GM12878 (cell line): Measurements from ENCODE around the gene SLC2A3. TPM values are rescaled to one million over a fixed set of nuclear protein-coding genes. Genes with fewer than 3 reads are reported as not detected.

Experiments
- ATAC-seq: fragments of 200-7000 bp; cut with Tn5 transposase; 3 replicates; pipeline ENCODE4 v1.9.1; 2020; ENCODE audit warnings: mild to moderate bottlenecking, moderate library complexity
- BruUV-seq: library from RNA; stranded (reverse); fragments of 400-500 nt; replicated peaks from 2 replicates; lab custom pipeline; 2021; lab: Mats Ljungman, UMichigan
- CTCF ChIA-PET: fragments of 300-600 bp; sonication (Branson Sonifier 250); formaldehyde crosslinking; extraction: SDS; loops from one replicate; lab custom pipeline; 2021; ENCODE audit warnings: inconsistent platforms; lab: Yijun Ruan, JAX
- POLR2A ChIA-PET: fragments of 350-600 bp; formaldehyde crosslinking; extraction: SDS; loops from one replicate; lab custom pipeline; 2021; ENCODE audit warnings: inconsistent platforms; lab: Charles Lee
- RAD21 ChIA-PET: fragments of 300-600 bp; sonication (Branson Sonifier 250); formaldehyde crosslinking; loops from one replicate; lab custom pipeline; 2023; ENCODE audit warnings: antibody characterized with exemption; ENCODE audit not compliant: unreplicated experiment; lab: Charles Lee
- SMC1A ChIA-PET: fragments of 300-600 bp; sonication (Branson Sonifier 250); formaldehyde crosslinking; loops from one replicate; lab custom pipeline; 2023; ENCODE audit not compliant: unreplicated experiment, uncharacterized antibody; lab: Charles Lee
- DNase-seq: peaks from one replicate; pipeline ENCODE4 v3.0.0-alpha.2; 2011; ENCODE audit warnings: low read depth, low spot score
- FAIRE-seq: peaks from 3 replicates; lab custom pipeline; 2011; peaks lifted over from hg19 to GRCh38; lab: Jason Lieb, UNC
- H2AFZ ChIP-seq: 2 replicates; pipeline ENCODE4 v1.6.0; 2011; ENCODE audit warnings: low read depth, low read length, control low read depth; ENCODE audit not compliant: control insufficient read depth
- H3K27ac ChIP-seq: 2 replicates; pipeline ENCODE4 v1.5.1; 2011; ENCODE audit warnings: control low read depth; ENCODE audit not compliant: control insufficient read depth, insufficient read depth
- H3K27me3 ChIP-seq, 2 experiments: replicated peaks in 1 of 2; 2 replicates each; pipeline versions ENCODE4 v1.6.0 to v1.6.1; 2011; ENCODE audit warnings: low read length in 1 of 2; ENCODE audit not compliant: control insufficient read depth in 2 of 2, insufficient read depth in 2 of 2
- H3K36me3 ChIP-seq, 2 experiments: 2 replicates each; pipeline ENCODE4 v1.5.1; 2011; ENCODE audit warnings: low read length in 1 of 2; ENCODE audit not compliant: control insufficient read depth in 2 of 2, insufficient read depth in 2 of 2
- H3K4me1 ChIP-seq: 2 replicates; pipeline ENCODE4 v1.6.1; 2011; ENCODE audit warnings: mild to moderate bottlenecking, low read length, moderate library complexity, mixed read lengths; ENCODE audit not compliant: control insufficient read depth, insufficient read depth
- H3K4me2 ChIP-seq: 2 replicates; pipeline ENCODE4 v1.6.0; 2011; ENCODE audit warnings: control low read depth; ENCODE audit not compliant: control insufficient read depth, insufficient read depth
- H3K4me3 ChIP-seq: fragments of 200-600 bp; sonication (generic); 2 replicates; pipeline ENCODE4 v1.5.1; 2016
- H3K79me2 ChIP-seq: 2 replicates; pipeline ENCODE4 v1.6.0; 2011; ENCODE audit warnings: low read length; ENCODE audit not compliant: control insufficient read depth, insufficient read depth
- H3K9ac ChIP-seq: 2 replicates; pipeline ENCODE4 v1.8.0; 2011; ENCODE audit warnings: low read length, control low read depth, mixed read lengths; ENCODE audit not compliant: control insufficient read depth, insufficient read depth
- H3K9me3 ChIP-seq: replicated peaks from 3 replicates; pipeline ENCODE4 v1.5.1; 2011; ENCODE audit warnings: mild to moderate bottlenecking, low read length; ENCODE audit not compliant: control insufficient read depth, insufficient read depth
- H4K20me1 ChIP-seq: 2 replicates; pipeline ENCODE4 v1.6.0; 2011; ENCODE audit not compliant: control insufficient read depth, insufficient read depth
- BRCA1 ChIP-seq: IDR thresholded peaks from 2 replicates; pipeline ENCODE4 v1.6.1; 2011; ENCODE audit warnings: low read depth, low read length, improper control_type of control experiment
- EED ChIP-seq: sonication (generic); IDR thresholded peaks from 2 replicates; pipeline ENCODE4 v1.6.1; 2016; ENCODE audit warnings: antibody characterized with exemption, low read depth
- EP300 ChIP-seq, 2 experiments: fragments of 150-350 bp in 1 of 2; IDR thresholded peaks; 2 replicates each; pipeline ENCODE4 v1.6.1; 2011 to 2012; ENCODE audit warnings: low read depth in 2 of 2, low read length in 2 of 2, borderline replicate concordance in 1 of 2, improper control_type of control experiment in 1 of 2, inconsistent platforms in 1 of 2; ENCODE audit not compliant: control insufficient read depth in 1 of 2
- HDAC2 ChIP-seq: fragments of 200-600 bp; sonication (generic); IDR thresholded peaks from 2 replicates; pipeline ENCODE4 v1.6.1; 2017
- PAX5 ChIP-seq: IDR thresholded peaks from 2 replicates; pipeline ENCODE4 v1.6.1; 2011; ENCODE audit warnings: low read depth, low read length, borderline replicate concordance
- SUZ12 ChIP-seq: fragments of 200-600 bp; sonication (generic); IDR thresholded peaks from one replicate; pipeline ENCODE4 v1.6.1; 2018; ENCODE audit warnings: antibody characterized with exemption, mild to moderate bottlenecking; ENCODE audit not compliant: unreplicated experiment
- WGBS: methylation state at CpG from one replicate; pipeline ENCODE4 v1.1.6; 2016; ENCODE audit warnings: low lambda C conversion rate; ENCODE audit not compliant: insufficient replicate concordance, insufficient coverage; ENCODE audit errors: missing lambda C conversion rate; 5-methylcytosine and 5-hydroxymethylcytosine counted together
- in situ Hi-C: fragments of 300-500 bp; cut with MboI; formaldehyde crosslinking; loops from 9 replicates; pipeline ENCODE4 v1.14.3; 2018; ENCODE audit warnings: mixed read lengths
- intact Hi-C: fragments of 100-400 bp; cut with micrococcal nuclease; formaldehyde crosslinking; loops from one replicate; pipeline ENCODE4 v1.14.2; 2022; ENCODE audit not compliant: unreplicated experiment
- polyA plus RNA-seq, 11 experiments: library from polyadenylated mRNA; depleted of rRNA in 4 of 11; unstranded in 6 of 11; stranded (reverse) in 5 of 11; fragments of >200 nt; fragmentation: Nextera tagmentation in 4 of 11; fragmentation: Illumina TruSeq in 1 of 11; extraction: Ambion mirVana in 4 of 11; extraction: Trizol in 1 of 11; gene quantifications; 1 replicate in 1 of 11; 2 replicates in 10 of 11; pipeline versions ENCODE4 v1.2.1 to v1.2.3, GENCODE V29; 2011 to 2016; ENCODE audit warnings: inconsistent platforms in 2 of 11, missing spikeins in 2 of 11, low read depth in 1 of 11
- total RNA-seq, 4 experiments: library from RNA; depleted of rRNA in 3 of 4; stranded (reverse); fragments of >200 nt in 3 of 4; fragmentation: Illumina TruSeq in 1 of 4; extraction: Trizol in 1 of 4; gene quantifications; 2 replicates each; pipeline versions ENCODE4 v1.2.1 to v1.2.3, GENCODE V29; 2013 to 2021
- TF ChIP-seq, protein P1 (sequence below), 3 experiments: IDR thresholded peaks in 2 of 3; conservative IDR thresholded peaks in 1 of 3; 2 replicates each; pipeline ENCODE4 v1.5.1; 2011; ENCODE audit warnings: low read depth in 3 of 3, low read length in 3 of 3, mild to moderate bottlenecking in 3 of 3, control low read depth in 2 of 3, moderate library complexity in 2 of 3, inconsistent platforms in 1 of 3, mixed read lengths in 1 of 3; ENCODE audit not compliant: control insufficient read depth in 2 of 3, insufficient read depth in 1 of 3; ENCODE audit errors: extremely low read depth in 1 of 3
- TF ChIP-seq, protein P2 (sequence below): fragments of 450-650 bp; formaldehyde crosslinking; IDR thresholded peaks from 2 replicates; pipeline ENCODE4 v1.4.0; 2020; ENCODE audit warnings: mild to moderate bottlenecking, moderate library complexity
- TF ChIP-seq, protein P3 (sequence below): fragments of 450-650 bp; IDR thresholded peaks from 2 replicates; pipeline ENCODE4 v1.6.1; 2018; ENCODE audit warnings: mild to moderate bottlenecking, low read depth, moderate library complexity; ENCODE audit not compliant: partially characterized antibody

SLC2A3 gene
- total and polyA plus RNA-seq, 10 of the 15 experiments (the other 5 are each of a cell fraction or from before 2014, with no cell fraction given) = 6.5 to 66.3 (median 11.2) TPM

DNA sequence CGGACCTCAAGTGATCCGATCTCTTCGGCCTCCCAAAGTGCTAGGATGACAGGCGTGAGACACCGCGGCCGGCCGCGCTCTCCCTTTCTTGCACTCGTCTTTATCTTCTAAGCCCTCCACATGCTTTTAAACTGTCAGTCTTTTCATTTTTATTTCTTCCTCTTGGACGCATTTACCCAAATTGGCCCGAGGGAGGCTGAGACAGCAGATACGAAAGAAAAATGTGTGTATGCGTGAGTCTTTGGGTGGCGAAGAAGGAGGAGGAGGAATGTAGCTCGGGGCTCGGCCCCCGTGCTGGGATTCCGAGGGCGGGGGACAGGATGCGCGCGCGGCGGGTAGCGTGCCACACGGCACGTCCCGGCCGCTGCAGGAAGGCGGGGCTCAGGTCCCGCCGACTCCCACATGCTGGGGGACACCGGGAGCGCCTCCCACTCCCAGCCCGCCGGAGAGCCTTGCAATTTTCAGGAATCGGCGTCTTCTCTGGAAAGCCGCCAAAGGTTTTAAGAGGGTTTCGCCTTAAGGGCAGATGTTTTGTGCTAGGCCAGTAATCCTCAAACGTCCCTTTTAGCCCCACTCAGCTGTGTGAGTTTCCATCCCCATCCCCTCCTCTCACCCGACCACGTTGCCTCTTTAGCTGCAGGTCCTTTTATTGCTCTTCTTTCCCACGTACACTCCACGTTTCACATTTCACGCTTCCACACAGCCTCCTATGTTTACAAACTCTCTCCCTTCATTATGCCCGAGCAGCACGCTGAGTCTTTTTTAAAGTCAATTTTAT, 34.7 kb upstream of the SLC2A3 start (continued):
- TF ChIP-seq, protein P1, sequence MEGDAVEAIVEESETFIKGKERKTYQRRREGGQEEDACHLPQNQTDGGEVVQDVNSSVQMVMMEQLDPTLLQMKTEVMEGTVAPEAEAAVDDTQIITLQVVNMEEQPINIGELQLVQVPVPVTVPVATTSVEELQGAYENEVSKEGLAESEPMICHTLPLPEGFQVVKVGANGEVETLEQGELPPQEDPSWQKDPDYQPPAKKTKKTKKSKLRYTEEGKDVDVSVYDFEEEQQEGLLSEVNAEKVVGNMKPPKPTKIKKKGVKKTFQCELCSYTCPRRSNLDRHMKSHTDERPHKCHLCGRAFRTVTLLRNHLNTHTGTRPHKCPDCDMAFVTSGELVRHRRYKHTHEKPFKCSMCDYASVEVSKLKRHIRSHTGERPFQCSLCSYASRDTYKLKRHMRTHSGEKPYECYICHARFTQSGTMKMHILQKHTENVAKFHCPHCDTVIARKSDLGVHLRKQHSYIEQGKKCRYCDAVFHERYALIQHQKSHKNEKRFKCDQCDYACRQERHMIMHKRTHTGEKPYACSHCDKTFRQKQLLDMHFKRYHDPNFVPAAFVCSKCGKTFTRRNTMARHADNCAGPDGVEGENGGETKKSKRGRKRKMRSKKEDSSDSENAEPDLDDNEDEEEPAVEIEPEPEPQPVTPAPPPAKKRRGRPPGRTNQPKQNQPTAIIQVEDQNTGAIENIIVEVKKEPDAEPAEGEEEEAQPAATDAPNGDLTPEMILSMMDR (IDR thresholded peaks at IDR 0.05 in 2 of 3, conservative IDR thresholded peaks at IDR 0.05 in 1 of 3; ENCODE audit: control insufficient read depth in 2 of 3, extremely low read depth in 1 of 3, insufficient read depth in 1 of 3, low read depth in 3 of 3, low read length in 3 of 3) = no peak
- TF ChIP-seq, protein P2, sequence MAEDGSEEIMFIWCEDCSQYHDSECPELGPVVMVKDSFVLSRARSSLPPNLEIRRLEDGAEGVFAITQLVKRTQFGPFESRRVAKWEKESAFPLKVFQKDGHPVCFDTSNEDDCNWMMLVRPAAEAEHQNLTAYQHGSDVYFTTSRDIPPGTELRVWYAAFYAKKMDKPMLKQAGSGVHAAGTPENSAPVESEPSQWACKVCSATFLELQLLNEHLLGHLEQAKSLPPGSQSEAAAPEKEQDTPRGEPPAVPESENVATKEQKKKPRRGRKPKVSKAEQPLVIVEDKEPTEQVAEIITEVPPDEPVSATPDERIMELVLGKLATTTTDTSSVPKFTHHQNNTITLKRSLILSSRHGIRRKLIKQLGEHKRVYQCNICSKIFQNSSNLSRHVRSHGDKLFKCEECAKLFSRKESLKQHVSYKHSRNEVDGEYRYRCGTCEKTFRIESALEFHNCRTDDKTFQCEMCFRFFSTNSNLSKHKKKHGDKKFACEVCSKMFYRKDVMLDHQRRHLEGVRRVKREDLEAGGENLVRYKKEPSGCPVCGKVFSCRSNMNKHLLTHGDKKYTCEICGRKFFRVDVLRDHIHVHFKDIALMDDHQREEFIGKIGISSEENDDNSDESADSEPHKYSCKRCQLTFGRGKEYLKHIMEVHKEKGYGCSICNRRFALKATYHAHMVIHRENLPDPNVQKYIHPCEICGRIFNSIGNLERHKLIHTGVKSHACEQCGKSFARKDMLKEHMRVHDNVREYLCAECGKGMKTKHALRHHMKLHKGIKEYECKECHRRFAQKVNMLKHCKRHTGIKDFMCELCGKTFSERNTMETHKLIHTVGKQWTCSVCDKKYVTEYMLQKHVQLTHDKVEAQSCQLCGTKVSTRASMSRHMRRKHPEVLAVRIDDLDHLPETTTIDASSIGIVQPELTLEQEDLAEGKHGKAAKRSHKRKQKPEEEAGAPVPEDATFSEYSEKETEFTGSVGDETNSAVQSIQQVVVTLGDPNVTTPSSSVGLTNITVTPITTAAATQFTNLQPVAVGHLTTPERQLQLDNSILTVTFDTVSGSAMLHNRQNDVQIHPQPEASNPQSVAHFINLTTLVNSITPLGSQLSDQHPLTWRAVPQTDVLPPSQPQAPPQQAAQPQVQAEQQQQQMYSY = no peak
- TF ChIP-seq, all 136 proteins: peak for 44

- ATAC-seq (no peak), FAIRE-seq (no peak), DNase-seq (no peak)
- Histone ChIP-seq H3K27ac (no peak overlapping the region), H3K36me3 (no peaks in the 10 kb centered on the region), H2AFZ (no peak overlapping the region), H4K20me1 (no peaks in the 10 kb centered on the region), H3K79me2 (peaks cover 19% of the 10 kb centered on the region), H3K4me1 (peaks cover 12% of the 10 kb centered on the region), H3K9ac (no peak overlapping the region), H3K4me2 (no peak overlapping the region), H3K9me3 (no peaks in the 10 kb centered on the region; the same call in 2 of the 3 replicates), H3K27me3 (no peaks in the 10 kb centered on the region), H3K4me3 (no peak overlapping the region)
- in situ Hi-C loops = loop anchor here (5.0 kb wide), 1 partner anchor 34 kb away; no protein-coding TSS in a partner anchor
- intact Hi-C loops = no loop called here
- no TSS peak for BruUV-seq
- ChIA-PET CTCF (no interaction called here), SMC1A (interaction anchor here (1.2 to 13.2 kb wide), 2 partner anchors 11 to 30 kb away, joined by 4 to 215 read pairs; partner anchors contain the start of gene SLC2A3), POLR2A (interaction anchor here (0.7 to 1.1 kb wide), 2 partner anchors 10 to 76 kb away, joined by 3 to 11 read pairs; no protein-coding TSS in a partner anchor), RAD21 (interaction anchor here (0.7 kb wide), 1 partner anchor 31 kb away, joined by 3 read pairs; the partner anchor contains the start of gene SLC2A3)
- whole genome bisulfite sequencing = 88% methylated on average over 8 of the region's 14 CpGs
- TF ChIP-seq, protein P3, sequence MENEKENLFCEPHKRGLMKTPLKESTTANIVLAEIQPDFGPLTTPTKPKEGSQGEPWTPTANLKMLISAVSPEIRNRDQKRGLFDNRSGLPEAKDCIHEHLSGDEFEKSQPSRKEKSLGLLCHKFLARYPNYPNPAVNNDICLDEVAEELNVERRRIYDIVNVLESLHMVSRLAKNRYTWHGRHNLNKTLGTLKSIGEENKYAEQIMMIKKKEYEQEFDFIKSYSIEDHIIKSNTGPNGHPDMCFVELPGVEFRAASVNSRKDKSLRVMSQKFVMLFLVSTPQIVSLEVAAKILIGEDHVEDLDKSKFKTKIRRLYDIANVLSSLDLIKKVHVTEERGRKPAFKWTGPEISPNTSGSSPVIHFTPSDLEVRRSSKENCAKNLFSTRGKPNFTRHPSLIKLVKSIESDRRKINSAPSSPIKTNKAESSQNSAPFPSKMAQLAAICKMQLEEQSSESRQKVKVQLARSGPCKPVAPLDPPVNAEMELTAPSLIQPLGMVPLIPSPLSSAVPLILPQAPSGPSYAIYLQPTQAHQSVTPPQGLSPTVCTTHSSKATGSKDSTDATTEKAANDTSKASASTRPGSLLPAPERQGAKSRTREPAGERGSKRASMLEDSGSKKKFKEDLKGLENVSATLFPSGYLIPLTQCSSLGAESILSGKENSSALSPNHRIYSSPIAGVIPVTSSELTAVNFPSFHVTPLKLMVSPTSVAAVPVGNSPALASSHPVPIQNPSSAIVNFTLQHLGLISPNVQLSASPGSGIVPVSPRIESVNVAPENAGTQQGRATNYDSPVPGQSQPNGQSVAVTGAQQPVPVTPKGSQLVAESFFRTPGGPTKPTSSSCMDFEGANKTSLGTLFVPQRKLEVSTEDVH = no peak
- TF ChIP-seq EED = no peak
- TF ChIP-seq EP300 (IDR thresholded peaks at IDR 0.05; ENCODE audit: borderline replicate concordance in 1 of 2, control insufficient read depth in 1 of 2, low read depth in 2 of 2, low read length in 2 of 2) = no peak
- TF ChIP-seq HDAC2 = no peak
- TF ChIP-seq BRCA1 = no peak
- TF ChIP-seq PAX5 = no peak
- TF ChIP-seq SUZ12 = no peak
Measured at GRCh38 chr12:7966563-7966962, 30.6 kb upstream of the SLC2A3 start.
